Activated T-cell treated with anti-CD3 and anti-CD28 coated beads, Interleukin-2, amount 50 U/mL, for 1 hour (primary cell): Measurements from ENCODE around the gene SCAF4.

Source experiments
- DNase-seq: peaks from one replicate; pipeline ENCODE4 v3.0.0-alpha.2; 2020

SCAF4 gene

GRCh38 chr21:31710586-31710985 is 21.3 kb downstream of the SCAF4 start:
- no peak for DNase-seq

GRCh38 chr21:31708541-31708940 is 23.4 kb downstream of the SCAF4 start:
- no peak for DNase-seq

GRCh38 chr21:31707499-31707898 is 24.4 kb downstream of the SCAF4 start:
- DNase-seq: no peak

GRCh38 chr21:31706562-31706961 is 25.4 kb downstream of the SCAF4 start:
- DNase-seq: no peak

- DNase-seq: no peak
Observed at GRCh38 chr21:31700040-31700439, 31.9 kb downstream of the SCAF4 start.

GRCh38 chr21:31698461-31698860 is 33.5 kb downstream of the SCAF4 start:
- no peak for DNase-seq

- DNase-seq: no peak
Observed at GRCh38 chr21:31696424-31696823, 35.5 kb downstream of the SCAF4 start.

- DNase-seq: no peak
Observed at GRCh38 chr21:31693222-31693621, 38.7 kb downstream of the SCAF4 start.

GRCh38 chr21:31688603-31689368 is 43.1 kb downstream of the SCAF4 start:
- no peak for DNase-seq

GRCh38 chr21:31687108-31687507 is 44.8 kb downstream of the SCAF4 start:
- DNase-seq: no peak

- DNase-seq: no peak
Observed at GRCh38 chr21:31686272-31686915, 45.5 kb downstream of the SCAF4 start.

GRCh38 chr21:31684918-31685317 is 47.0 kb downstream of the SCAF4 start:
- DNase-seq: no peak

- DNase-seq: no peak
Observed at GRCh38 chr21:31683029-31683428, 48.9 kb downstream of the SCAF4 start.

GRCh38 chr21:31682620-31683019 is 49.3 kb downstream of the SCAF4 start:
- DNase-seq: no peak

GRCh38 chr21:31678478-31678877 is 53.4 kb downstream of the SCAF4 start:
- DNase-seq: no peak

- no peak for DNase-seq
Observed at GRCh38 chr21:31677047-31677446, 54.9 kb downstream of the SCAF4 start.

GRCh38 chr21:31675960-31676359 is 56.0 kb downstream of the SCAF4 start:
- no peak for DNase-seq

- DNase-seq: no peak
Observed at GRCh38 chr21:31675318-31675717, 56.6 kb downstream of the SCAF4 start.

GRCh38 chr21:31673321-31673912 is 58.5 kb downstream of the SCAF4 start:
- no peak for DNase-seq

GRCh38 chr21:31671931-31672330 is 60.0 kb downstream of the SCAF4 start:
- DNase-seq: no peak

GRCh38 chr21:31671146-31671716 is 60.7 kb downstream of the SCAF4 start:
- no peak for DNase-seq

- DNase-seq: no peak
Observed at GRCh38 chr21:31670070-31670469, 61.8 kb downstream of the SCAF4 start.

- no peak for DNase-seq
Observed at GRCh38 chr21:31668651-31669491, 63.0 kb downstream of the SCAF4 start.
